Hypothalamus (tissue), 51 donors: ENCODE data around the gene LAMC1.

Experiments used
- DNase-seq, 51 donors: peaks; one replicate each; lab custom pipeline; 2025; lab: John Stamatoyannopoulos, UW

Gene LAMC1

GRCh38 chr1:183023146-183023600 lies at the start of gene LAMC1:
TSS of gene LAMC1 (plus strand) at chr1:183023420. CDS start at chr1:183023717, 297 bp downstream.
- peak in 38 of 51 donors; percentile 4 to 71 (median 41) for DNase-seq

- DNase-seq, result no peak
Measured at GRCh38 chr1:182974506-182975191, 48.6 kb upstream of the LAMC1 start.

DNA sequence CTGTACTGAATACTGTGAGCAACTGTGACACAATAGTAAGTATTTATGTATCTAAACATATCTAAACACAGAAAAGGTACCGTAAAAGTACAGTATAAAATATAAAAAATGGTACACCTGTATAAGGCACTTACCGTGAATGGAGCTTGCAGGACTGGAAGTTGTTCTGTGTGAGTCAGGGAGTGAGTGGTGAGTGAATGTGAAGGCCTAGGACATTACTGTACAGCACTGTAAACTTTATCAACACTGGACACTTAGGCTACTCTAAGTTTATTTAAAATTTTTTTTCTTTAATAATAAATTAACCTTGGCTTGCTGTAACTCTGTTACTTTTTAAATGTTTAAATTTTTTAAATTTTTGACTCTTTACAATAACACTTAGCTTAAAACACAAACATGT lies 45.7 kb upstream of the LAMC1 start:
- no peak for DNase-seq

DNA sequence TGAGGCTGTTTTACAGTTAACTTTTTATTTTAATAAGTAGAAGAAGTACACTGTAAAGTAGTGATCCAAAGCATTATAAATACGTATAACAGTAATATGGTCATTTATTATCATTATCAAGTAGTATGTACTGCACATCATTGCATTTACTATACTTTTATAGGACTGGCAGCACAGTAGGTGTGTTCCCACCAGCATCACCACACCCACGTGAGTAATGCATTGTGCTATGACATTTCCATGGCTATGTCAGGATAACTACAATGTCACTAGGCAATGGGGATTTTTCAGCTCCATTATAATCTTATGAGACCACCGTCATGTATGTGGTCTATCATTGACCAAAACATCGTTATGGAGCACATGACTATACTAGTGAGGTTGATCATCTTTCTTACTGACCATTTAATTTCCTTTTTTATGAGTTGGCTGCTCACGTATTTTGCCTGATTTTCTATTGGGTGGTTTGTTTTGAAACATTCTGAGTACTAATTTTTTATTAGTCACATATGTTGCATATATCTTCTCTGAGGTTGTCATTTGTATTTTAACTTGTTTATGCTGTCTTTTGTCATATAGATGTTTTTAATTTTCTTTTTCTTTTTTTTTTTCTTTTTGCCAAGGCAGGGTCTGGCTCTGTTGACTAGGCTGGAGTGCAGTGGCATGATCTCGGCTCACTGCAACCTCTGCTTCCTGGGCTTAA lies 44.9 kb upstream of the LAMC1 start:
- no peak for DNase-seq

GRCh38 chr1:182984138-182984537 lies 39.1 kb upstream of the LAMC1 start:
- no peak for DNase-seq

DNA sequence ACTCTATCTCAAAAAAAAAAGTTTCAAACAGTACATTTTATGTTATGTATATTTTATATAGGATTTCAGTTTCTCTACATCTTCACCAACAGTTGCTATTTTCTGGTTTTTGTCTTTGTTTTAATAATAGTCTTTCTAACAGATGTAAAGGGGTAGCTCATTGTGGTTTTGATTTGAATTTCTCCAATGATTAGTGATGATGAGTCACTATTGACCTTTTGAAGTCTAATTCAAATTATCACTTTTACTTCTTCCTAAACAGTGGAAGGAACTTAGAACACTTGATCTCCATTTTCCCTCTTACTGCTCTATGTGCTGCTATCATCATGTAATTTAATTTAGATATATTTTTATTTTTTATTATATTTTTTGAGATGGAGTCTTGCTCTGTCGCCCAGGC lies 38.6 kb upstream of the LAMC1 start:
- DNase-seq, result no peak

GRCh38 chr1:182985876-182986275 lies 37.3 kb upstream of the LAMC1 start:
- no peak for DNase-seq

DNA sequence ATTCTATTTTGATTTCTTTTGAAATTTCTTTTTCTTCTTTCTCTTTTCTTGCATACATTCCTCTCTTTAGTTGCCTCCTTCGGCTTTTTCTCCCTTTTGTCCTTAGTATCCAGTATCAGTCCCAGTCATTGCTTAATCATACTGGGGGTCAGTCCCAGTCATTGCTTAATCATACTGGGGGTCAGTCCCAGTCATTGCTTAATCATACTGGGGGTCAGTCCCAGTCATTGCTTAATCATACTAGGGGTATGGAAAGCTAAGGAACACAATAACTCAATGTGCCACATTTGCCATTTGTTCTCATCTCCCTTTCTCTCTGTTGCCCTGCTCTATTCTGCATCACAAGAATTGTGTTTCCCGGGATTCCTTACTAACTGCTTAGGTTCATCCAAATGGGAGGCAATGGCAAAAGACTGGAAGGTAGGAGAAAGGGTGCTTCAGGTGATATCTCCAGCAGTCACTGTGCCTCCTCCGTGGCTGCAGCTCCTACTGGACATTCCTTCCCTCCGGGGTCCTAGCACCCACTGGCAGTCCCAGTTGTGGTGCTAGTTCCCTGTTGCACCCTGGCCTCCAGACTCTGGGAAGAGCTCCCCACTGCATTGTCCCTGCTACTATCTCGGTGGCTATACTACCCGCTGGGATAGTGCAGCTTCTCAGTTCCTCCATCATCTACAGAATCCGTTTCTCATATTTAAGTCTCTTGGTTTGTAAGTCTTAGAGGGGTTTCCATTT lies 32.6 kb upstream of the LAMC1 start:
- DNase-seq, result no peak

GRCh38 chr1:182993746-182994145 lies 29.5 kb upstream of the LAMC1 start:
- no peak for DNase-seq

DNA sequence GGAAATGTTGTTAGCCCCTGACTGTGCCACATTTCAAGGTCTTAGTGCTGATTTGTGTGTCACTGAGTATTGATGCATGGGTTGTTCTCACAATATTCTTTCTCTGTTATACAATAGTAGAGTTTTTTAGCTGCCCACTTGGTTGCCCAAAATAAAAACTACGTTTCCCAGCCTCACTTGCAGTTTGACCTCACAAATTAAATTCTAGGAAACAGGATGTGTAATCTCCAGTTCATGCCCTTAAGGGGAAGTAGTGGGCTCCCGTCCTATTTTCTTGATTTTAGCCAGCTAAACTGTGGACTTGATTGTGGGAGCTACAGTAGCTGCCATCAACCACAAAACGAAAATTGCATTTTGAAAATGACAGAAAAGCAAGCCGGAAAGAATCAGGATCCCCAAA lies 27.3 kb upstream of the LAMC1 start:
- no peak for DNase-seq

DNA sequence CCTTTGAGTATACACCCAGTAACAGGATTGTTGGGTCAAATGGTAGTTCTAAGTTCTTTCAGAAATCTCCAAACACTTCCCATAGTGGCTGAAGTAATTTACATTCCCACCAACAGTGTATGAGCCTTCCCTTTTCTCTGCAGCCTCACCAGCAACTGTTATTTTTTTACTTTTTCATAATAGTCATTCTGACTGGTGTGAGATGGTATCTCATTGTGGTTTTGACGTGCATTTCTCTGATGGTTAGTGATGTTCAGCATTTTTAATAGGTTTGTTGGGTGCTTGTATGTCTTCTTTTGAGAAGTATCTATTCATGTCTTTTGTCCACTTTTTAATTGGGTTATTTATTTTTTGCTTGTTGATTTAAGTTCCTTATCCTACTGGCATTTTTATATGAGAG lies 26.4 kb upstream of the LAMC1 start:
- DNase-seq, result no peak

GRCh38 chr1:182998482-182998881 lies 24.7 kb upstream of the LAMC1 start:
- DNase-seq, result no peak

GRCh38 chr1:183000167-183000962 lies 22.9 kb upstream of the LAMC1 start:
- no peak for DNase-seq

GRCh38 chr1:183002267-183002666 lies 21.0 kb upstream of the LAMC1 start:
- no peak for DNase-seq

GRCh38 chr1:183002797-183003196 lies 20.4 kb upstream of the LAMC1 start:
- DNase-seq, result no peak

DNA sequence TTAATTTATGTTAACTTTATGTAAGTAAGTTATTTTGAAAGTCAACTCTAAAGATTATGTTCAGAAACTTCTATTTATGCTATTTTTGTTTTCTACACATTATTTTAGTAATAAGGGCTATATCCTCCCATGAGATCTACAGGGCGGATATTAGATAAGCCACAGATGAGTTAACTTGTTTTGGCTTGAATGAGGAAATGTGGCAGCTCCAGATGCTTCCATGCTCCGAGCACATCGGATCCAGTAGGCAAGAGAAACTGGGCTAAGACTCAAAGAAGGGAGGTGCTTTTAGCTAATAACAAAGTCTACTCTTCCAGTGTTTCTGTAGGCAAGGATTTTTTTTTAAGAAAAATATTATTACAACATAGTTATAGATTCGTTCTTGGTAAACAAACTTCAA lies 20.0 kb upstream of the LAMC1 start:
- no peak for DNase-seq

- DNase-seq, result no peak
Measured at GRCh38 chr1:183004141-183004540, 19.1 kb upstream of the LAMC1 start.

DNA sequence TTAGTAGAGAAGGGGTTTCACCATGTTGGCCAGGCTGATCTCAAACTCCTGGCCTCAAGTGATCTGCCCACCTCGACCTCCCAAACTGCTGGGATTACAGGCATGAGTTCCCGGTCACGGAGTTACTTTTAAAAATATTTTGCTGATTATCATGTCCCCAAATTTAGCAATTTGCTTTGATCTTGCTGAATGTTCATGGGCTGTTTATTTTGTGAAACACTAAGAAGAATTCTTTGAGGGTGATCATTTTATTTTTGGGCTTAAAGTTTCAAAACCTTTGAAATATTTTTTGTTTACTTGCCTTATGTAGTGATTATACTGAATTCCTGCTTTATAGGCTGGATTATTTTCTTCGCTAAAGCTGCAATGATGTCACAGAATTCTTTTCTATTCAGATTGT lies 11.4 kb upstream of the LAMC1 start:
- no peak for DNase-seq

GRCh38 chr1:183012301-183012994 lies 10.8 kb upstream of the LAMC1 start:
- no peak for DNase-seq

DNA sequence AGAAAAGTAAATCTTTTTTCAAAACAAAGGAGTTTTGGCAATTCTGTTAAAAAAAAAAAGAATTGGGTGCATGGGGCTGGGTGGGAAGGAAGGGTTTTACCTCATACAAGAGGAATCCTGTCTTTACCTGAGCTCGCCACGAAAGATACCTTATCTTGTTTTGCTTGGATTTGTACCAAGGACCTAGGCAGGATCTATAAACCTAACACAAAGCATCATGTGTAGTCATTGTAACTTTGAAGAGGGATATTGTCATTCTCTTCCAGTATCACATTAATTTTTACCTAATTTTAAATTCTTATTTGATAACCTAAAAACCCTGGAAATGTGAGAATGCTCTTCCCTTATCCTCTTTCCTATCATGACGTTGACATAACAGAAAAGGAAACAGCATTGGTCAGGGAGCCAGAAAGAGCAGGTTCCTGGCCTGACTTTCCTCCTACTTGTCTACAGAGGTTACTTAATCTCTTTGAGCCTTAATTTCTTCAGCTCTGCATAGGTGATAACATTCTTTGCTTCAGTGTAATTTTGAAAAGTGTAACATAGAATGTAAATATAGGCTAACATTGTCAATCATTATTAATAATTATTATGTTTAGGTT lies 4.0 kb upstream of the LAMC1 start:
- DNase-seq, result no peak
